ENCODE data around the gene LY86. TPM values are rescaled to one million over a fixed set of nuclear protein-coding genes. Genes with fewer than 3 reads are reported as not detected.
A peak's percentile ranks its signal among the peaks of the same experiment; 100 is the strongest.

Gene LY86
- total and polyA plus RNA-seq, 2 of the 13 experiments (the other 11 are each of a cell fraction or from before 2014, with no cell fraction given) = not detected

DNA sequence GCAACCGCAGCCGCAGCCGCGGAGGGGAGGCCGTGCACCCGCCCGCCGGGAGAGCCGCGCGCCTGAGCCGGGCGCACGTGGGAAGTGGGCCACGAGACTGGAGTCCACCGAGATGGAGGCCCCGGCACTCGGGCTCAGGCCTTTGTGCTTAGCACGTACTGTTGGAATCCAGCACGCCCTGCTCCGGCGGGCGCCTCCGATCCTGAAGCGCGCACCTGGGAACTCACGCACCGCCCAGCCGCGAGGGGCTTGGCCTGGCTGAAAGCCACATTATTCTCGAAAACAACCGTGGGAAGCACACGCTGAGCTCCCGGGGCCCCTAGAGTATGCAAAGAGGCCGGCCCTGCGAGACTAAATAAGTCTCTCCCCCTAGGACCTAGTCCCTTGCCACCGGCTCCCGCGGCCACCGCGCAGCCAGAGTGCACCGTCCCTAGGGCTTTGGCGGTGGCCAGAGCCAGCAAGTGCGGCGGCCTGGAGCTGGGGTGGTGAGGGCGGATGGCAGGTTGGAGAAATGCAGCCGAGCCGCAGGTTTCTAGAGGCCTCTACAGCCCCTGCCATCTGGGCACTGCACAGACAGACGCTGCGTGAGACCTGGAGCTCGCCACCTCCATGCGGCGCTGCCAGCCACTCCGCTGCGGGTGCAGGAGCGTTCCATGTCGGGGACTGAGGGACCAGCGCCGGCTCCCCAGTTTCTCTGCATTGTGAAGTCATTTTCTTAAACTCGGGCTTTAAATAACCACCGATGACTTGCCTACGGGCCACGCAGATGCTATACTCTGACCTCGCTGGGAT lies 42.0 kb upstream of the LY86 start (continued):
- TF ChIP-seq, protein P1, sequence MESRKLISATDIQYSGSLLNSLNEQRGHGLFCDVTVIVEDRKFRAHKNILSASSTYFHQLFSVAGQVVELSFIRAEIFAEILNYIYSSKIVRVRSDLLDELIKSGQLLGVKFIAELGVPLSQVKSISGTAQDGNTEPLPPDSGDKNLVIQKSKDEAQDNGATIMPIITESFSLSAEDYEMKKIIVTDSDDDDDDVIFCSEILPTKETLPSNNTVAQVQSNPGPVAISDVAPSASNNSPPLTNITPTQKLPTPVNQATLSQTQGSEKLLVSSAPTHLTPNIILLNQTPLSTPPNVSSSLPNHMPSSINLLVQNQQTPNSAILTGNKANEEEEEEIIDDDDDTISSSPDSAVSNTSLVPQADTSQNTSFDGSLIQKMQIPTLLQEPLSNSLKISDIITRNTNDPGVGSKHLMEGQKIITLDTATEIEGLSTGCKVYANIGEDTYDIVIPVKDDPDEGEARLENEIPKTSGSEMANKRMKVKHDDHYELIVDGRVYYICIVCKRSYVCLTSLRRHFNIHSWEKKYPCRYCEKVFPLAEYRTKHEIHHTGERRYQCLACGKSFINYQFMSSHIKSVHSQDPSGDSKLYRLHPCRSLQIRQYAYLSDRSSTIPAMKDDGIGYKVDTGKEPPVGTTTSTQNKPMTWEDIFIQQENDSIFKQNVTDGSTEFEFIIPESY (CRISPR knock-in tag; IDR thresholded peaks at IDR 0.05) = peak; percentile 14
- TF ChIP-seq, protein P2, sequence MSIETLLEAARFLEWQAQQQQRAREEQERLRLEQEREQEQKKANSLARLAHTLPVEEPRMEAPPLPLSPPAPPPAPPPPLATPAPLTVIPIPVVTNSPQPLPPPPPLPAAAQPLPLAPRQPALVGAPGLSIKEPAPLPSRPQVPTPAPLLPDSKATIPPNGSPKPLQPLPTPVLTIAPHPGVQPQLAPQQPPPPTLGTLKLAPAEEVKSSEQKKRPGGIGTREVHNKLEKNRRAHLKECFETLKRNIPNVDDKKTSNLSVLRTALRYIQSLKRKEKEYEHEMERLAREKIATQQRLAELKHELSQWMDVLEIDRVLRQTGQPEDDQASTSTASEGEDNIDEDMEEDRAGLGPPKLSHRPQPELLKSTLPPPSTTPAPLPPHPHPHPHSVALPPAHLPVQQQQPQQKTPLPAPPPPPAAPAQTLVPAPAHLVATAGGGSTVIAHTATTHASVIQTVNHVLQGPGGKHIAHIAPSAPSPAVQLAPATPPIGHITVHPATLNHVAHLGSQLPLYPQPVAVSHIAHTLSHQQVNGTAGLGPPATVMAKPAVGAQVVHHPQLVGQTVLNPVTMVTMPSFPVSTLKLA (IDR thresholded peaks at IDR 0.05) = no peak
- TF ChIP-seq, protein P3, sequence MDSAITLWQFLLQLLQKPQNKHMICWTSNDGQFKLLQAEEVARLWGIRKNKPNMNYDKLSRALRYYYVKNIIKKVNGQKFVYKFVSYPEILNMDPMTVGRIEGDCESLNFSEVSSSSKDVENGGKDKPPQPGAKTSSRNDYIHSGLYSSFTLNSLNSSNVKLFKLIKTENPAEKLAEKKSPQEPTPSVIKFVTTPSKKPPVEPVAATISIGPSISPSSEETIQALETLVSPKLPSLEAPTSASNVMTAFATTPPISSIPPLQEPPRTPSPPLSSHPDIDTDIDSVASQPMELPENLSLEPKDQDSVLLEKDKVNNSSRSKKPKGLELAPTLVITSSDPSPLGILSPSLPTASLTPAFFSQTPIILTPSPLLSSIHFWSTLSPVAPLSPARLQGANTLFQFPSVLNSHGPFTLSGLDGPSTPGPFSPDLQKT (CRISPR knock-in tag; IDR thresholded peaks at IDR 0.05; ENCODE audit: borderline replicate concordance) = no peak
- TF ChIP-seq, protein P4, sequence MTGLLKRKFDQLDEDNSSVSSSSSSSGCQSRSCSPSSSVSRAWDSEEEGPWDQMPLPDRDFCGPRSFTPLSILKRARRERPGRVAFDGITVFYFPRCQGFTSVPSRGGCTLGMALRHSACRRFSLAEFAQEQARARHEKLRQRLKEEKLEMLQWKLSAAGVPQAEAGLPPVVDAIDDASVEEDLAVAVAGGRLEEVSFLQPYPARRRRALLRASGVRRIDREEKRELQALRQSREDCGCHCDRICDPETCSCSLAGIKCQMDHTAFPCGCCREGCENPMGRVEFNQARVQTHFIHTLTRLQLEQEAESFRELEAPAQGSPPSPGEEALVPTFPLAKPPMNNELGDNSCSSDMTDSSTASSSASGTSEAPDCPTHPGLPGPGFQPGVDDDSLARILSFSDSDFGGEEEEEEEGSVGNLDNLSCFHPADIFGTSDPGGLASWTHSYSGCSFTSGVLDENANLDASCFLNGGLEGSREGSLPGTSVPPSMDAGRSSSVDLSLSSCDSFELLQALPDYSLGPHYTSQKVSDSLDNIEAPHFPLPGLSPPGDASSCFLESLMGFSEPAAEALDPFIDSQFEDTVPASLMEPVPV (CRISPR knock-in tag; IDR thresholded peaks at IDR 0.05) = peak; percentile 66; the same call in 1 of the 2 replicates
- TF ChIP-seq TCF12 (IDR thresholded peaks at IDR 0.05) = no peak
- TF ChIP-seq TCF12 (CRISPR knock-in tag; IDR thresholded peaks at IDR 0.05) = 0 out of 2 replicates have a peak, but pooled peaks have one; percentile 24
- TF ChIP-seq BRD4 (CRISPR knock-in tag; IDR thresholded peaks at IDR 0.05) = no peak
- TF ChIP-seq STAT5B (CRISPR knock-in tag; IDR thresholded peaks at IDR 0.05) = no peak
- no peak for TF ChIP-seq ZNF446 (CRISPR knock-in tag; IDR thresholded peaks at IDR 0.05)
- TF ChIP-seq, protein P5, sequence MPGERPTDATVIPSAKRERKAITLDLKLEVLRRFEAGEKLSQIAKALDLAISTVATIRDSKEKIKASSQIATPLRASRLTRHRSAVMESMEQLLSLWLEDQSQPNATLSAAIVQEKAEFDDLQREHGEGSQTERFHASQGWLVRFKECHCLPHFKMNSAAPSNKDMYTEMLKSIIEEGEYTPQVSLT (CRISPR knock-in tag; IDR thresholded peaks at IDR 0.05; ENCODE audit: borderline replicate concordance, low read depth) = no peak
- TF ChIP-seq RXRA (CRISPR knock-in tag; IDR thresholded peaks at IDR 0.05) = peak; percentile 38; the same call in 1 of the 2 replicates
- TF ChIP-seq, protein P6, sequence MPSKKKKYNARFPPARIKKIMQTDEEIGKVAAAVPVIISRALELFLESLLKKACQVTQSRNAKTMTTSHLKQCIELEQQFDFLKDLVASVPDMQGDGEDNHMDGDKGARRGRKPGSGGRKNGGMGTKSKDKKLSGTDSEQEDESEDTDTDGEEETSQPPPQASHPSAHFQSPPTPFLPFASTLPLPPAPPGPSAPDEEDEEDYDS (CRISPR knock-in tag; IDR thresholded peaks at IDR 0.05) = no peak
- TF ChIP-seq, protein P7, sequence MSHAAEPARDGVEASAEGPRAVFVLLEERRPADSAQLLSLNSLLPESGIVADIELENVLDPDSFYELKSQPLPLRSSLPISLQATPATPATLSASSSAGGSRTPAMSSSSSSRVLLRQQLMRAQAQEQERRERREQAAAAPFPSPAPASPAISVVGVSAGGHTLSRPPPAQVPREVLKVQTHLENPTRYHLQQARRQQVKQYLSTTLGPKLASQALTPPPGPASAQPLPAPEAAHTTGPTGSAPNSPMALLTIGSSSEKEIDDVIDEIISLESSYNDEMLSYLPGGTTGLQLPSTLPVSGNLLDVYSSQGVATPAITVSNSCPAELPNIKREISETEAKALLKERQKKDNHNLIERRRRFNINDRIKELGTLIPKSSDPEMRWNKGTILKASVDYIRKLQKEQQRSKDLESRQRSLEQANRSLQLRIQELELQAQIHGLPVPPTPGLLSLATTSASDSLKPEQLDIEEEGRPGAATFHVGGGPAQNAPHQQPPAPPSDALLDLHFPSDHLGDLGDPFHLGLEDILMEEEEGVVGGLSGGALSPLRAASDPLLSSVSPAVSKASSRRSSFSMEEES (CRISPR knock-in tag; IDR thresholded peaks at IDR 0.05) = no peak
- no peak for TF ChIP-seq ZNF670 (CRISPR knock-in tag; IDR thresholded peaks at IDR 0.05; ENCODE audit: borderline replicate concordance)
- 0 out of 2 replicates have a peak, but pooled peaks have one; percentile 3 for TF ChIP-seq SALL2 (CRISPR knock-in tag; IDR thresholded peaks at IDR 0.05)
- TF ChIP-seq, protein P8, sequence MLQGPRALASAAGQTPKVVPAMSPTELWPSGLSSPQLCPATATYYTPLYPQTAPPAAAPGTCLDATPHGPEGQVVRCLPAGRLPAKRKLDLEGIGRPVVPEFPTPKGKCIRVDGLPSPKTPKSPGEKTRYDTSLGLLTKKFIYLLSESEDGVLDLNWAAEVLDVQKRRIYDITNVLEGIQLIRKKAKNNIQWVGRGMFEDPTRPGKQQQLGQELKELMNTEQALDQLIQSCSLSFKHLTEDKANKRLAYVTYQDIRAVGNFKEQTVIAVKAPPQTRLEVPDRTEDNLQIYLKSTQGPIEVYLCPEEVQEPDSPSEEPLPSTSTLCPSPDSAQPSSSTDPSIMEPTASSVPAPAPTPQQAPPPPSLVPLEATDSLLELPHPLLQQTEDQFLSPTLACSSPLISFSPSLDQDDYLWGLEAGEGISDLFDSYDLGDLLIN (CRISPR knock-in tag; IDR thresholded peaks at IDR 0.05; ENCODE audit: borderline replicate concordance) = no peak
- peak; percentile 22; the same call in 1 of the 2 replicates for TF ChIP-seq NFKB2 (CRISPR knock-in tag; IDR thresholded peaks at IDR 0.05; ENCODE audit: borderline replicate concordance)
- no peak for TF ChIP-seq RFXANK (CRISPR knock-in tag; IDR thresholded peaks at IDR 0.05)
- no peak for TF ChIP-seq ZFP62 (CRISPR knock-in tag; IDR thresholded peaks at IDR 0.05)
